OCI-LY7 (cell line): ENCODE measurements around the gene TTC39A.

Experiments
- EZH2phosphoT487 ChIP-seq: fragments of 200-600 bp; sonication (generic); IDR thresholded peaks from 2 replicates; pipeline ENCODE4 v1.6.1; 2018; ENCODE audit warnings: low read depth, borderline replicate concordance, mild to moderate bottlenecking, mixed run types, antibody characterized with exemption, low read length, moderate library complexity, mixed read lengths
- TF ChIP-seq, protein P1 (sequence below): fragments of 200-600 bp; sonication (generic); conservative IDR thresholded peaks from 2 replicates; pipeline ENCODE4 v1.5.1; 2014; ENCODE audit warnings: mild to moderate bottlenecking, antibody characterized with exemption, low read length, moderate library complexity, mixed read lengths

DNA sequence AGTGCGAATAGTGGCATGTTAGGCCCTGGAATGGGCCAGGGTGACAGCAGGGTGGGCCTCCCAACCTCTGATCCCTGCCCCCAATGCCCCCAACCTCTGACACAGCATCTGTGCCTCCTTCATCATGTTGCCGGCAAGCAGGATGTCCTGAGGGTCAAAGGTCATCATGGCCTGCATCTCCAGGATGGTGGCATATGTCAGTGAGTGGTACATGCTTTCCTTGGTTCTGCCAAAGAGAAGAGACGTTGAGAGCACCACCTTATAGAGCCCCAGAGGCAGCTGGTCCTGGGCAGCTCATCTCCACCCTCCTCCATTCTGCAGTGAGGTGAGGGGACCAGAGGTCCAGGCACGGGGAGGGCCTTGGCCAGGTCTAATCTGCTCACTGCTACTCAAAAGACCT is 17.6 kb downstream of the TTC39A start:
- TF ChIP-seq, protein P1, sequence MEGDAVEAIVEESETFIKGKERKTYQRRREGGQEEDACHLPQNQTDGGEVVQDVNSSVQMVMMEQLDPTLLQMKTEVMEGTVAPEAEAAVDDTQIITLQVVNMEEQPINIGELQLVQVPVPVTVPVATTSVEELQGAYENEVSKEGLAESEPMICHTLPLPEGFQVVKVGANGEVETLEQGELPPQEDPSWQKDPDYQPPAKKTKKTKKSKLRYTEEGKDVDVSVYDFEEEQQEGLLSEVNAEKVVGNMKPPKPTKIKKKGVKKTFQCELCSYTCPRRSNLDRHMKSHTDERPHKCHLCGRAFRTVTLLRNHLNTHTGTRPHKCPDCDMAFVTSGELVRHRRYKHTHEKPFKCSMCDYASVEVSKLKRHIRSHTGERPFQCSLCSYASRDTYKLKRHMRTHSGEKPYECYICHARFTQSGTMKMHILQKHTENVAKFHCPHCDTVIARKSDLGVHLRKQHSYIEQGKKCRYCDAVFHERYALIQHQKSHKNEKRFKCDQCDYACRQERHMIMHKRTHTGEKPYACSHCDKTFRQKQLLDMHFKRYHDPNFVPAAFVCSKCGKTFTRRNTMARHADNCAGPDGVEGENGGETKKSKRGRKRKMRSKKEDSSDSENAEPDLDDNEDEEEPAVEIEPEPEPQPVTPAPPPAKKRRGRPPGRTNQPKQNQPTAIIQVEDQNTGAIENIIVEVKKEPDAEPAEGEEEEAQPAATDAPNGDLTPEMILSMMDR, result no peak
- no peak for TF ChIP-seq EZH2phosphoT487
